ENCODE data around the gene PYM1. TPM values are rescaled to one million over a fixed set of nuclear protein-coding genes. Genes with fewer than 3 reads are reported as not detected.

Gene PYM1
- polyA plus RNA-seq, 2 donors: 63.7 to 71.0 TPM

- Histone ChIP-seq H3K27me3 (ENCODE audit: control insufficient read depth in 1 of 2, insufficient read depth in 2 of 2, low read length in 2 of 2) (no peaks in the 10 kb centered on the region), H3K4me3 (ENCODE audit: low read depth in 1 of 2, low read length in 2 of 2) (peak overlapping the region in 1 of 2 donors; percentile 82), H3K4me1 (ENCODE audit: control insufficient read depth in 2 of 2, insufficient read depth in 2 of 2, low read length in 1 of 2) (peaks cover under 1 to 7% of the 10 kb centered on the region in 2 donors), H3K36me3 (ENCODE audit: control insufficient read depth in 2 of 2, insufficient read depth in 2 of 2, low read length in 1 of 2) (peaks cover 0 to 3% of the 10 kb centered on the region in 2 donors), H3K27ac (ENCODE audit: low read depth in 2 of 2, low read length in 1 of 2) (peak overlapping the region; percentile 83 to 96), H3K9me3 (ENCODE audit: control insufficient read depth in 2 of 2, insufficient read depth in 1 of 2, low read depth in 1 of 2, low read length in 1 of 2) (no peaks in the 10 kb centered on the region)
- WGBS, 2 donors: 39 to 46% methylated on average over 7 of the region's 7 CpGs
Observed at GRCh38 chr12:55933169-55933798, 5.6 kb upstream of the PYM1 start.

- Histone ChIP-seq H3K27ac (ENCODE audit: low read depth in 2 of 2, low read length in 1 of 2) (peak overlapping the region; percentile 96 to 99), H3K9me3 (ENCODE audit: control insufficient read depth in 2 of 2, insufficient read depth in 1 of 2, low read depth in 1 of 2, low read length in 1 of 2) (no peaks in the 10 kb centered on the region), H3K36me3 (ENCODE audit: control insufficient read depth in 2 of 2, insufficient read depth in 2 of 2, low read length in 1 of 2) (peaks cover 0 to 3% of the 10 kb centered on the region in 2 donors), H3K4me1 (ENCODE audit: control insufficient read depth in 2 of 2, insufficient read depth in 2 of 2, low read length in 1 of 2) (peaks cover 0 to 9% of the 10 kb centered on the region in 2 donors), H3K4me3 (ENCODE audit: low read depth in 1 of 2, low read length in 2 of 2) (peak overlapping the region; percentile 80 to 82), H3K27me3 (ENCODE audit: control insufficient read depth in 1 of 2, insufficient read depth in 2 of 2, low read length in 2 of 2) (no peaks in the 10 kb centered on the region)
- 0 to 5% methylated on average over 4 of the region's 4 CpGs for WGBS, 2 donors
Observed at GRCh38 chr12:55932551-55932910, 4.8 kb upstream of the PYM1 start.

GRCh38 chr12:55931780-55932550 is 4.3 kb upstream of the PYM1 start:
- peak overlapping the region; percentile 96 to 99 for H3K27ac ChIP-seq (ENCODE audit: low read depth in 2 of 2, low read length in 1 of 2)
- H3K27me3 ChIP-seq (ENCODE audit: control insufficient read depth in 1 of 2, insufficient read depth in 2 of 2, low read length in 2 of 2): no peaks in the 10 kb centered on the region
- WGBS, 2 donors: 1% methylated on average over 35 to 60 of the region's 60 CpGs
- peak overlapping the region; percentile 80 to 82 for H3K4me3 ChIP-seq (ENCODE audit: low read depth in 1 of 2, low read length in 2 of 2)
- peaks cover 0 to 3% of the 10 kb centered on the region in 2 donors for H3K36me3 ChIP-seq (ENCODE audit: control insufficient read depth in 2 of 2, insufficient read depth in 2 of 2, low read length in 1 of 2)
- H3K9me3 ChIP-seq (ENCODE audit: control insufficient read depth in 2 of 2, insufficient read depth in 1 of 2, low read depth in 1 of 2, low read length in 1 of 2): no peaks in the 10 kb centered on the region
- H3K4me1 ChIP-seq (ENCODE audit: control insufficient read depth in 2 of 2, insufficient read depth in 2 of 2, low read length in 1 of 2): peaks cover 0 to 9% of the 10 kb centered on the region in 2 donors

- Histone ChIP-seq H3K4me1 (ENCODE audit: control insufficient read depth in 2 of 2, insufficient read depth in 2 of 2, low read length in 1 of 2) (peaks cover 0 to 9% of the 10 kb centered on the region in 2 donors), H3K4me3 (ENCODE audit: low read depth in 1 of 2, low read length in 2 of 2) (peak overlapping the region; percentile 80 to 82), H3K27me3 (ENCODE audit: control insufficient read depth in 1 of 2, insufficient read depth in 2 of 2, low read length in 2 of 2) (no peaks in the 10 kb centered on the region), H3K36me3 (ENCODE audit: control insufficient read depth in 2 of 2, insufficient read depth in 2 of 2, low read length in 1 of 2) (no peaks in the 10 kb centered on the region), H3K27ac (ENCODE audit: low read depth in 2 of 2, low read length in 1 of 2) (peak overlapping the region; percentile 96 to 99), H3K9me3 (ENCODE audit: control insufficient read depth in 2 of 2, insufficient read depth in 1 of 2, low read depth in 1 of 2, low read length in 1 of 2) (no peaks in the 10 kb centered on the region)
- 7 to 8% methylated on average over 10 of the region's 10 CpGs for WGBS, 2 donors
Observed at GRCh38 chr12:55931317-55931779, 3.7 kb upstream of the PYM1 start.

GRCh38 chr12:55930771-55931316 is 3.1 kb upstream of the PYM1 start, which contains the start of gene DGKA:
Gene DGKA, plus strand, starts transcription at chr12:55931162. Its CDS starts 5,342 bp downstream, at chr12:55936504.
- H3K27ac ChIP-seq (ENCODE audit: low read depth in 2 of 2, low read length in 1 of 2): peak within 1 kb of the TSS; percentile 96 to 99
- peaks cover 0 to 9% of the 10 kb centered on the region in 2 donors for H3K4me1 ChIP-seq (ENCODE audit: control insufficient read depth in 2 of 2, insufficient read depth in 2 of 2, low read length in 1 of 2)

GRCh38 chr12:55929306-55929791 is 1.7 kb upstream of the PYM1 start:
- no peaks in the 10 kb centered on the region for H3K27me3 ChIP-seq (ENCODE audit: control insufficient read depth in 1 of 2, insufficient read depth in 2 of 2, low read length in 2 of 2)
- peaks cover 0 to 4% of the 10 kb centered on the region in 2 donors for H3K4me1 ChIP-seq (ENCODE audit: control insufficient read depth in 2 of 2, insufficient read depth in 2 of 2, low read length in 1 of 2)
- WGBS, 2 donors: 29 to 33% methylated on average over 8 of the region's 8 CpGs
- no peak overlapping the region for H3K4me3 ChIP-seq (ENCODE audit: low read depth in 1 of 2, low read length in 2 of 2)
- no peaks in the 10 kb centered on the region for H3K9me3 ChIP-seq (ENCODE audit: control insufficient read depth in 2 of 2, insufficient read depth in 1 of 2, low read depth in 1 of 2, low read length in 1 of 2)
- peak overlapping the region; percentile 95 to 98 for H3K27ac ChIP-seq (ENCODE audit: low read depth in 2 of 2, low read length in 1 of 2)
- no peaks in the 10 kb centered on the region for H3K36me3 ChIP-seq (ENCODE audit: control insufficient read depth in 2 of 2, insufficient read depth in 2 of 2, low read length in 1 of 2)

More at GRCh38 chr12:55930771-55931316, 3.1 kb upstream of the PYM1 start, which contains the start of gene DGKA:
- Histone ChIP-seq H3K9me3 (ENCODE audit: control insufficient read depth in 2 of 2, insufficient read depth in 1 of 2, low read depth in 1 of 2, low read length in 1 of 2) (no peaks in the 10 kb centered on the region), H3K4me3 (ENCODE audit: low read depth in 1 of 2, low read length in 2 of 2) (peak within 1 kb of the TSS; percentile 80 to 82), H3K27me3 (ENCODE audit: control insufficient read depth in 1 of 2, insufficient read depth in 2 of 2, low read length in 2 of 2) (no peaks in the 10 kb centered on the region), H3K36me3 (ENCODE audit: control insufficient read depth in 2 of 2, insufficient read depth in 2 of 2, low read length in 1 of 2) (no peaks in the 10 kb centered on the region)
- WGBS, 2 donors: 17 to 34% methylated on average over 3 of the region's 3 CpGs

- Histone ChIP-seq H3K36me3 (ENCODE audit: control insufficient read depth in 2 of 2, insufficient read depth in 2 of 2, low read length in 1 of 2) (no peaks in the 10 kb centered on the region), H3K27me3 (ENCODE audit: control insufficient read depth in 1 of 2, insufficient read depth in 2 of 2, low read length in 2 of 2) (no peaks in the 10 kb centered on the region), H3K27ac (ENCODE audit: low read depth in 2 of 2, low read length in 1 of 2) (peak overlapping the region; percentile 95 to 98), H3K4me3 (ENCODE audit: low read depth in 1 of 2, low read length in 2 of 2) (peak overlapping the region; percentile 81 to 86), H3K4me1 (ENCODE audit: control insufficient read depth in 2 of 2, insufficient read depth in 2 of 2, low read length in 1 of 2) (peaks cover 0 to 4% of the 10 kb centered on the region in 2 donors), H3K9me3 (ENCODE audit: control insufficient read depth in 2 of 2, insufficient read depth in 1 of 2, low read depth in 1 of 2, low read length in 1 of 2) (no peaks in the 10 kb centered on the region)
- WGBS, 2 donors: 1% methylated on average over 41 to 42 of the region's 42 CpGs
Observed at GRCh38 chr12:55926738-55927587, 731 bp downstream of the PYM1 start.

GRCh38 chr12:55925870-55926737 is 1.6 kb downstream of the PYM1 start:
- H3K36me3 ChIP-seq (ENCODE audit: control insufficient read depth in 2 of 2, insufficient read depth in 2 of 2, low read length in 1 of 2): no peaks in the 10 kb centered on the region
- H3K4me1 ChIP-seq (ENCODE audit: control insufficient read depth in 2 of 2, insufficient read depth in 2 of 2, low read length in 1 of 2): peaks cover 0 to 4% of the 10 kb centered on the region in 2 donors
- WGBS, 2 donors: 9 to 10% methylated on average over 10 of the region's 10 CpGs

More at GRCh38 chr12:55925870-55926737, 1.6 kb downstream of the PYM1 start:
- no peaks in the 10 kb centered on the region for H3K9me3 ChIP-seq (ENCODE audit: control insufficient read depth in 2 of 2, insufficient read depth in 1 of 2, low read depth in 1 of 2, low read length in 1 of 2)
- peak overlapping the region; percentile 81 to 86 for H3K4me3 ChIP-seq (ENCODE audit: low read depth in 1 of 2, low read length in 2 of 2)
- H3K27me3 ChIP-seq (ENCODE audit: control insufficient read depth in 1 of 2, insufficient read depth in 2 of 2, low read length in 2 of 2): no peaks in the 10 kb centered on the region
- peak overlapping the region; percentile 95 to 98 for H3K27ac ChIP-seq (ENCODE audit: low read depth in 2 of 2, low read length in 1 of 2)

All from esophagus (tissue), 2 donors.